Central memory CD8-positive, alpha-beta T cell (primary cell): ENCODE results near the gene MET.

ENCODE experiments used
- ATAC-seq: fragments of 150-1000 bp; cut with Tn5 transposase; replicated peaks from 2 replicates; pipeline ENCODE4 v1.10.0; 2022; ENCODE audit warnings: mild to moderate bottlenecking, moderate FRiP score, moderate number of reproducible peaks; ENCODE audit not compliant: poor library complexity, severe bottlenecking; ENCODE audit errors: extremely low read depth
- DNase-seq, 2 donors: peaks; one replicate each; pipeline ENCODE4 v3.0.0; 2021; ENCODE audit warnings: low spot score in 2 of 2
- H3K27ac Mint-ChIP-seq: one replicate; pipeline ENCODE4 v1.8.0; 2022; ENCODE audit warnings: low read depth, mild to moderate bottlenecking, moderate library complexity, mixed read lengths
- H3K27me3 Mint-ChIP-seq: one replicate; pipeline ENCODE4 v1.8.0; 2022; ENCODE audit warnings: mixed read lengths
- H3K36me3 Mint-ChIP-seq: one replicate; pipeline ENCODE4 v1.8.0; 2022; ENCODE audit warnings: mild to moderate bottlenecking, moderate library complexity, mixed read lengths; ENCODE audit not compliant: insufficient read depth
- H3K4me1 Mint-ChIP-seq: one replicate; pipeline ENCODE4 v1.8.0; 2022; ENCODE audit warnings: mixed read lengths
- H3K4me3 Mint-ChIP-seq: one replicate; pipeline ENCODE4 v1.8.0; 2022; ENCODE audit warnings: mild to moderate bottlenecking, moderate library complexity, mixed read lengths
- H3K9me3 Mint-ChIP-seq: one replicate; pipeline ENCODE4 v1.8.0; 2022; ENCODE audit warnings: mixed read lengths

Gene MET

DNA sequence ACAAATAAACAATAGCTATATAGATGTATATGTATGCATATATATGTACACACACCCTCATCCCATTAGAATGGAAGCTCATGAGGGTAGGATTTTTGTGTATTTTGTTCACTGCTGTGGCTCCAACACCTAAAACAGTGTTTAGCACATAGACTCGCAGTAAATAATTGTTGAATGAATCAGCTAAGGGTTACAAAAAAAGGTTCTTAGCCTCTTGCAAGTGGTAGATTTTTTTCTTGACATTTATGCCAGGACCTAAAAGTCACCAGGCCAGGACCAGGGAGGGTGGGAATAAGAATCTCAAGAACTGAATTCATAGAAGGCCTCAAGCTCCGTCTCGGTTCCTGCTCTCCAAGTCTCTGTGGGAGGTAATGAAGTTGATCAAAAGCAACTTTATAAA is 107.9 kb downstream of the MET start:
- H3K27ac Mint-ChIP-seq = no peak overlapping the region
- H3K27me3 Mint-ChIP-seq = no peaks in the 10 kb centered on the region

DNA sequence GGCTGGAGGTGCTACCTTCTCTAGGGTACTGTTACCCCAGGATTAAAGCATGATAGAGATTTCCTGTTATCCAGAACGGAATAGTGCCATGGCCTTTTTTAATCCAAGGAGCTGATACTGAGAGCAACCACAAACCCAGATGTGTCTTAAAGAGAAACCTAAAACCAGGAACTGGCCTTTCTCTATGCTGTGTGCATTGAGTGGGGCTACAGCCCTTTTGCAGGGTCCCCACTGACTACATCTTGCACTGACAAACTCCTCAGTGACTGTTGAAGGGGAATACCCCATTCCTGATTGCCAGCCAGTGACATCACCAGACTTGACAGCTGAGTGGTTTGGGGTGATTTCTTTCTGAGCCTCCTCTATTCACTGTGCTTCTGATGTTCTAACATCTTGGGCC is 108.5 kb downstream of the MET start:
- no peak for DNase-seq
- H3K27me3 Mint-ChIP-seq = no peaks in the 10 kb centered on the region
- no peak for ATAC-seq
- H3K36me3 Mint-ChIP-seq = no peaks in the 10 kb centered on the region
- H3K4me1 Mint-ChIP-seq = no peaks in the 10 kb centered on the region
- H3K9me3 Mint-ChIP-seq = no peaks in the 10 kb centered on the region
- no peak overlapping the region for H3K27ac Mint-ChIP-seq
- no peak overlapping the region for H3K4me3 Mint-ChIP-seq

More for the DNA sequence above, 107.9 kb downstream of the MET start:
- no peaks in the 10 kb centered on the region for H3K9me3 Mint-ChIP-seq
- no peak for DNase-seq
- H3K36me3 Mint-ChIP-seq = no peaks in the 10 kb centered on the region
- no peaks in the 10 kb centered on the region for H3K4me1 Mint-ChIP-seq
- no peak overlapping the region for H3K4me3 Mint-ChIP-seq
- ATAC-seq = no peak

DNA sequence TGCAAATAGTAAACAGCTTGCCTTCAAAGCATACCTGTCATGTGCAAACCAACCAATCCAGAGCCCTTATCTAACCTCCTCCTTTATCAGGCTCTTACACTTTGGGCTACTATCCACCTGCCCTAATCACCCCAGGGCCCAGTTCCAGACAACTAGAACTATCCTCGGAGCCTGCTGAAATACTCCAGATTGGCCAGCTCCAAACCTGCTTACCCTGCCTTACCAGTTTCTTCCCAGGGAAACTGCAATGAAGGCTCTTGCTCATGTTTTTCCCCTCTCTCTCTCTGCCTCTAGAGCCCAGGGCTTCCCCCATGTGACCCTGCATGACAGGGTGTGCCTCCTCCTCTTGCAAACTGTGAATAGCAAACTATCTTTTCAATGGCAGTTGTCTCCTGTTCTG is 109.0 kb downstream of the MET start:
- ATAC-seq (no peak), DNase-seq (no peak)
- H3K27ac Mint-ChIP-seq = no peak overlapping the region
- no peaks in the 10 kb centered on the region for H3K36me3 Mint-ChIP-seq
- no peaks in the 10 kb centered on the region for H3K27me3 Mint-ChIP-seq
- no peak overlapping the region for H3K4me3 Mint-ChIP-seq
- no peaks in the 10 kb centered on the region for H3K4me1 Mint-ChIP-seq
- H3K9me3 Mint-ChIP-seq = no peaks in the 10 kb centered on the region

DNA sequence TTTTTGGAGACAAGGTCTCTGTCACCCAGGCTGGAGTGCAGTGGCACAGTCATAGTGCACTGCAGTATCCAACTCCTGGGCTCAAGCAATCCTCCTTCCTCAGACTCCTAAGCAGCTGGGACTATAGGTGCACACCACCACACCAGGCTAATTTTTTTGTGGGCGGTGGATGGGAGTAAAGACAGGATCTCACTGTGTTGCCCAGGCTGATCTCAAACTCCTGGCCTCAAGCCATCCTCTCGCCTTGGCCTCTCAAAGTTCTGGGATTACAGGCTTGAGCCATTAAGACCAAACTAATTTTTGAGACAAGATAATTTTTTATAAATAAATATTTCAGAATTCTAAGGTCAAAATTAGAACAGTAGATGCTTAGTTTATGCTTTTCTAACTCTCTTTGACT is 109.6 kb downstream of the MET start:
- Mint-ChIP-seq H3K36me3 (no peaks in the 10 kb centered on the region), H3K27ac (no peak overlapping the region), H3K4me1 (no peaks in the 10 kb centered on the region), H3K9me3 (no peaks in the 10 kb centered on the region), H3K4me3 (no peak overlapping the region), H3K27me3 (no peaks in the 10 kb centered on the region)
- no peak for ATAC-seq
- no peak for DNase-seq

DNA sequence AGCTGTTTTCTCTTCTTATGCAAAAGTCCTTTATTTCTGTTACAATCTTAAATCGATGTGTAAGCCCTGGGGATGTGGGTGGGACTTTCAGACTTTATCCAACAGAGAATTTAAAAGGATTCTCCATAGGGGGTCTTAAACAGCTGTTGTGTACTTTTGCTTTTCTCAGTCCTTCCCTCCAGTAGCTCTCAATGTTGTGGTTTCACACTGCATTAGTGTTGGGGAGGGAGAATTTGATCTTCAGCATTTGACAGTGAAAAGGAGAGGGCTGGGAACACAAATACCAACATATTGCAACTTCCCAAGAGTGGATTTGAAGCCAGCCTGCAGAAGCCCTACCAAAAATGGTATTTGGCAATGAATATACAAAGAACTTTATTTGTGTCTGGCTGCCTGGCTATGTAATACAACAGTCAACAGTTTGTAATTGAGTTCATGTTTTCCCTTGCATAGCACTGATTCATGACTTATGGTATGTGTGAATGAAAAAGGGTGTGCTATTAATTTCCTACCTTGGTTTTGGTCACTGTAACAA is 110.2 kb downstream of the MET start:
- Mint-ChIP-seq H3K9me3 (no peaks in the 10 kb centered on the region), H3K27ac (no peak overlapping the region), H3K36me3 (no peaks in the 10 kb centered on the region), H3K4me3 (no peak overlapping the region), H3K27me3 (no peaks in the 10 kb centered on the region), H3K4me1 (no peaks in the 10 kb centered on the region)
- ATAC-seq = no peak
- DNase-seq = no peak

DNA sequence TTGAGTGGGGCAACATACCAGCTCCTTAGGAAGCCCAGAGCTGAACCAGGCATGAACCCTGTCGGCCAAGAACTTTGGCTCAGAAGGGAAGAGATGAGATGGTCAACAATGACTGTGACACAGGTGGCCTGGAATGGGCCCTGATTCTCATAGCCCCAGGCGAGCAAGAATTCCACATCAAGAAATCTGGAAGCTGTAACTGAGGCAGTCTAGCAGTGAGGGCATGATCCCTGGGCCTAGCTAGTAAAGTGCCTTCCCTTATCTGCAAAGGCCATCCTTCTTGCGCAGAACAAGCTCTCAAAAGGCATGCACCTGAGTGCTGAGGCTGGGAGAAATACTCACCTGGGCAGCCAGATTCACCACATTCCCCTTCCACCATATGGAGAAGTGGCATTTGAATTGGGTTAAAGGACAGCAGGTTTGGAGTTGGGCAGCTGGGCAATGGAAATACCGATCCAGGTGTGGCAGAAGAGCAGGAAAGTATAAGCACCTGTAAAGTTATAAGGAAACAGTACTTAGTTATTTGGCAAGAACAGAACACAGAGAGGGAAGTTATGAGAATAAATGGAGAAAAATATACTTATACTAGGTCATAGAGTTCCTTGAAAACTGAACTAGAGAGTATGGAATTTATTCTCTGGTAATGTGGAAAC is 111.8 kb downstream of the MET start:
- Mint-ChIP-seq H3K9me3 (no peaks in the 10 kb centered on the region), H3K27me3 (no peaks in the 10 kb centered on the region), H3K4me3 (no peak overlapping the region), H3K36me3 (no peaks in the 10 kb centered on the region), H3K27ac (no peak overlapping the region), H3K4me1 (no peaks in the 10 kb centered on the region)
- ATAC-seq (no peak), DNase-seq (no peak)

DNA sequence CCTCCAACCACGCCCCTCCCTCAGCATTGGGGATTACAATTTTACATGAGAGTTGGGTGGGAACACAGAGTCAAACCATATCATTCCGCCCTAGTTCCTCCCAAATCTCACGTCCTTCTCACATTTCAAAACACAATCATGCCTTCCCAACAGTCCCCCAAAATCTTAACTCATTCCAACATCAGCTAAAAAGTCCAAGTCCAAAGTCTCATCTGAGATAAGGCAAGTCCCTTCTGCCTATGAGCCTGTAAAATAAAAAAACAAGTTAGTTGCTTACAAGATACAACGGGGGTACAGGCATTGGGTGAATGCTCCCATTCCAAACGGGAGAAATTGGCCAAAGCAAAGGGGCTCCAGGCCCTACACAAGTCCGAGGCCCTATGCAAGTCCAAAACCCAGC is 112.7 kb downstream of the MET start:
- Mint-ChIP-seq H3K4me1 (no peaks in the 10 kb centered on the region), H3K27me3 (no peaks in the 10 kb centered on the region), H3K27ac (no peak overlapping the region), H3K9me3 (no peaks in the 10 kb centered on the region), H3K4me3 (no peak overlapping the region), H3K36me3 (no peaks in the 10 kb centered on the region)
- ATAC-seq (no peak), DNase-seq (no peak)

DNA sequence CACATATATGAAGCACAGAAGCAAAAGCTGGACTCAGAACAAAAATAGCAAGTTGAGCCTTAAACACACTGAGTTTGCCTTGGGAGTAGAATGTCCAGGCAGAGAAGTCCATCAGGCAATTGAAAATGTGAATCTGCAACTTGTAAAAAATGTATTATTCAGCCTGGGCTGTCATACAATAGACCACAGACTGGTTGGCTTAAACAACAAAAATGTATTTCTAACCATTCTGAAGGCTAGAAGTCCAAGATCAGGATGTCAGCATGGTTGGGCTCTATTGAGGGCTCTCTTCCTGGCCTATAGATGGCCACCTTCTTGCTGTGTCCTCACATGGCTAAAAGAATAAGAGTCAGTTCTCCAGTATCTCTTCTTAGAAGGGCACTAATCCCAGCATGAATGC is 113.8 kb downstream of the MET start:
- no peaks in the 10 kb centered on the region for H3K4me1 Mint-ChIP-seq
- ATAC-seq = no peak
- no peak overlapping the region for H3K27ac Mint-ChIP-seq

DNA sequence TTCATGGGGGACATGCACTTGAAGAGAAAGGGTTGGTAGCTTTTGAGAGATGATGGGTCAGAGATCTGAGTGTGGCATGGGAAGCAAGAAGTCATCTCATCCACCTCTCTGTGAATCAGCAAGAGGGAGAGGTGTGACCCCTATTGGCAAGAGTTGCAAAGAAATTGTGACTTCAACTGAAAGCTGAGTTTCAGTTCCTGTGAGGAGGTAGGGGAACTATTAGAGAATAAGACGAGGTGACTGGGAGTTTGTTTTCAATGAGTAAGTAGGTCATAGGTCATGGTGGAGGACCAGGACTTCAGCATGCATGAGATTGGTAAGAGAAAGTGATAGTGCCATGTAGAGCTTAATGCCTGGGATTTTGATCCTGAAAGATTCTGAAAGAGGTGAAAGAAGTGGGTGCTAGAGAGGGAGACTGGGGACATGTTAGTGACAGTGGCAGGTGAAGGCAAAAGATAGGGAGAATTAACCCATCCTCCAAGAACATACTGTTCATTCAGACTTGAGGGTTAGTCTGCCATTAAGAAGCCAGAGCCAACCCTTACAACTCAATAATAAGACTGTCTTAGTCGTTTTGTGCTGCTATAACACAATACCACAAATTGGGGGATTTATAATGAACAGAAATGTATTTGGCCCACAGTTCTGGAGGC is 114.9 kb downstream of the MET start:
- H3K27me3 Mint-ChIP-seq = no peaks in the 10 kb centered on the region
- DNase-seq (no peak), ATAC-seq (no peak)
- no peaks in the 10 kb centered on the region for H3K9me3 Mint-ChIP-seq
- H3K36me3 Mint-ChIP-seq = no peaks in the 10 kb centered on the region
- no peak overlapping the region for H3K4me3 Mint-ChIP-seq
- H3K27ac Mint-ChIP-seq = no peak overlapping the region
- no peaks in the 10 kb centered on the region for H3K4me1 Mint-ChIP-seq

More for the DNA sequence above, 113.8 kb downstream of the MET start:
- Mint-ChIP-seq H3K9me3 (no peaks in the 10 kb centered on the region), H3K36me3 (no peaks in the 10 kb centered on the region), H3K4me3 (no peak overlapping the region), H3K27me3 (no peaks in the 10 kb centered on the region)
- no peak for DNase-seq

DNA sequence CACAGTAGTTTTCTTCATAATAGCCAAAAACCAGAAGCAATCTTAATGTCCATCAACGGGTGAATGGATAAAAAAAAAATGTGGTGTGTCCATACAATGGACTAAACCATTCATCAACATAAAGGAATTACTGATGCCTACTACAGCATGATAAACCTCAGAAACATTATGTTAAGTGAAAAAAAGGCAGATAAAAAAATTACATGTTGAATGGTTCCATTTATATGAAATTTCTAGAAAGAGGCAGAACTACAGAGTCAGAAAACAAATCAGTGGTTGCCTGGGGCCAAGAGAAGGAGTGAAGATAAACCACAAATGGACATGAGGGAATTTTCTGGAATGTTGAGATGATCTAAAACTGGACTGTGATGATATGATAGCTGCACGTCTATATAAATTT is 115.9 kb downstream of the MET start:
- Mint-ChIP-seq H3K4me1 (no peaks in the 10 kb centered on the region), H3K36me3 (peaks cover 2% of the 10 kb centered on the region), H3K27me3 (peaks cover 6% of the 10 kb centered on the region), H3K9me3 (no peaks in the 10 kb centered on the region), H3K4me3 (no peak overlapping the region), H3K27ac (no peak overlapping the region)
- no peak for DNase-seq
- ATAC-seq = no peak

DNA sequence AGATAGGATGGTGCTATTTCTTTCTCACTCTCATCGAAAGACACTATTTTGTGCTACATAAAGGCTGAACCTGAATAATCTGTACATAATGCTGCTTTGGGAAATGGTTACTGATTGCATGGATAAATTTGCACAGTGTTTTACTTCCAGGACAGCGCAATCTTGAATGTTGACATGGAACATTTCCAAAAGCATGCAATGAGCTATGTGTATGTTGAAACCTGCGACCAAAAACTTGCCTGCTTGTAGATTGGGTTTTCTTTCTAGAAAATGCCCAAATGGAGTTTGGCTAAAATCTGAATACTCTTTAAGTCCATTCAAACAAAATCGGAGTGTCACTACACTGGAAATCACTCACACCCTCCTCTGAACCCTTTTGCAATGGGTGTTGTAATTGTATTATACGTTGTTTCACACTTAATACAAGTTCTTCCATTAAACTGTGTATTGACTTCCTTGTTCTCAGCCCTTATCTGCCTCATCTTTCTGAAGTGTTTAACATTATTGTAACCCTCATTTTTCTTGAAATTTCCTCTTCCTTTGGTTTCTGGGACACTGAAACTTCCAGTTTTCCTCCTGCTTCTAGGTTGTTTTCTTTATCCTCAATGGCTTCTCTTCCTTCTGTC is 116.7 kb downstream of the MET start:
- DNase-seq (no peak), ATAC-seq (no peak)
- Mint-ChIP-seq H3K27ac (no peak overlapping the region), H3K36me3 (peaks cover 2% of the 10 kb centered on the region), H3K27me3 (peaks cover 8% of the 10 kb centered on the region), H3K9me3 (no peaks in the 10 kb centered on the region), H3K4me1 (no peaks in the 10 kb centered on the region), H3K4me3 (no peak overlapping the region)

DNA sequence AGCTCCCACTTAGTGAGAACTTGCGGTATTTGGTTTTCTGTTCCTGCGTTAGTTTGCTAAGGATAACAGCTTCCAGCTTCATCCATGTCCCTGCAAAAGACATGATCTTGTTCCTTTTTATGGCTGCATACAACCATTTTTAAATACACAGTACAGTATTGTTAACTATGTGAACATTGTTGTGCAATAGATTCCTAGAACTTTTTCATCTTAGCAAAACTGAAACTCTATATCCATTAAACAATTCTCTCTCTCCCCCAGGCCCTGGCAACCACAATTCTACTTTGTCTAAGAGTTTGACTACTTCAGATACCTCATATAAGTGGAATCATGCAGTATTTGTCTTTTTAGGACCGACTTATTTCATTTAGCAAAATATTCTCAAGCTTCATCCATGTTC is 118.0 kb downstream of the MET start:
- H3K27ac Mint-ChIP-seq = no peak overlapping the region
- H3K27me3 Mint-ChIP-seq = peaks cover 8% of the 10 kb centered on the region
- no peaks in the 10 kb centered on the region for H3K4me1 Mint-ChIP-seq
- DNase-seq = no peak
- ATAC-seq = no peak
- no peak overlapping the region for H3K4me3 Mint-ChIP-seq
- H3K9me3 Mint-ChIP-seq = no peaks in the 10 kb centered on the region
- peaks cover 2% of the 10 kb centered on the region for H3K36me3 Mint-ChIP-seq

DNA sequence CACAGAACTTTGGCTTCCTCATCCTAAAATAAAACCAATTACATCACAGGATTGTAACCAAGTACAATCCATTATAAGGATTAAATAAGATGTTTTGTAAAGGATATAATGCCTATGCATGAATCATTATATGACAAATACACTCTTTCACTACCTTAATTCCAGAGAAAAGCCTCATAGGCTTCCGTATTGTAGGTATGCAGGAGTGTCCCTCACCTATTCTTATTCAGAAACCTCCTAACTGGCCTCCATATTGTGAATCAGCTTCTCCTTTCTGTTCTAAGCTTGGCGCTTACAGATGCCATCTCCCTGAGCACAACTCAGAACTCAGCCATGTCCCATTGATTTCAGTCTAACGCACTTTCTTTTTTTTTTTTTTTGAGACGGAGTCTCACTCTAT is 120.8 kb downstream of the MET start:
- H3K27ac Mint-ChIP-seq = no peak overlapping the region
- H3K36me3 Mint-ChIP-seq = peaks cover 2% of the 10 kb centered on the region
- H3K27me3 Mint-ChIP-seq = peaks cover 8% of the 10 kb centered on the region
- no peak for DNase-seq
- H3K4me3 Mint-ChIP-seq = no peak overlapping the region
- no peaks in the 10 kb centered on the region for H3K9me3 Mint-ChIP-seq
- no peak for ATAC-seq
- no peaks in the 10 kb centered on the region for H3K4me1 Mint-ChIP-seq
